ENCODE measurements around the gene TRIM45.

DNA sequence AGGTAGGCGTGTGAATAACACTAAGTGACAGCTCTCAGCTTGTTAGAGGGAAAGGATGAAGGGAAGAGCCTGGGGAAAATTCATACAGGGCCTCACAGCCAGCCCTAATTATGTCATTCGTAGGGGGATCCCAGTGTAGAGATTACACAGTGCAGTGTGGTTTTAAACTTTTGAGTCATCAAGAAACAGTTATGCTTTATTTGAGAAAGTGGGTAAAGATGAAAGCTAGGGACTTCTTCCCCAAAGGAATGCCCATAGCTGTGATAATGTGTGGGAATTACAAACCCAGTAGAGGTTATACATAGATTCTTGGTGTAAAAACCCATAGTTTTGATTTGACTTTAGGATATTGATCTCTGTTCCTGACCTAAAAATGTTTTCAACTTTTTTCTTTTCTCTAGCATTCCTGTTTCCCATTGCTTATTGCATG, 59.5 kb downstream of the TRIM45 start:
- TF ChIP-seq, protein P1, sequence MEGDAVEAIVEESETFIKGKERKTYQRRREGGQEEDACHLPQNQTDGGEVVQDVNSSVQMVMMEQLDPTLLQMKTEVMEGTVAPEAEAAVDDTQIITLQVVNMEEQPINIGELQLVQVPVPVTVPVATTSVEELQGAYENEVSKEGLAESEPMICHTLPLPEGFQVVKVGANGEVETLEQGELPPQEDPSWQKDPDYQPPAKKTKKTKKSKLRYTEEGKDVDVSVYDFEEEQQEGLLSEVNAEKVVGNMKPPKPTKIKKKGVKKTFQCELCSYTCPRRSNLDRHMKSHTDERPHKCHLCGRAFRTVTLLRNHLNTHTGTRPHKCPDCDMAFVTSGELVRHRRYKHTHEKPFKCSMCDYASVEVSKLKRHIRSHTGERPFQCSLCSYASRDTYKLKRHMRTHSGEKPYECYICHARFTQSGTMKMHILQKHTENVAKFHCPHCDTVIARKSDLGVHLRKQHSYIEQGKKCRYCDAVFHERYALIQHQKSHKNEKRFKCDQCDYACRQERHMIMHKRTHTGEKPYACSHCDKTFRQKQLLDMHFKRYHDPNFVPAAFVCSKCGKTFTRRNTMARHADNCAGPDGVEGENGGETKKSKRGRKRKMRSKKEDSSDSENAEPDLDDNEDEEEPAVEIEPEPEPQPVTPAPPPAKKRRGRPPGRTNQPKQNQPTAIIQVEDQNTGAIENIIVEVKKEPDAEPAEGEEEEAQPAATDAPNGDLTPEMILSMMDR (IDR thresholded peaks at IDR 0.05), result no peak
- TF ChIP-seq POLR2A (IDR thresholded peaks at IDR 0.05), result no peak
